ENCODE measurements around the gene NDUFB7.
"Not testable (repeated sequence)": the region's sequence is repeated elsewhere in the genome, so short reads cannot be mapped to it uniquely, and the experiment has no call there.

Gene NDUFB7

DNA sequence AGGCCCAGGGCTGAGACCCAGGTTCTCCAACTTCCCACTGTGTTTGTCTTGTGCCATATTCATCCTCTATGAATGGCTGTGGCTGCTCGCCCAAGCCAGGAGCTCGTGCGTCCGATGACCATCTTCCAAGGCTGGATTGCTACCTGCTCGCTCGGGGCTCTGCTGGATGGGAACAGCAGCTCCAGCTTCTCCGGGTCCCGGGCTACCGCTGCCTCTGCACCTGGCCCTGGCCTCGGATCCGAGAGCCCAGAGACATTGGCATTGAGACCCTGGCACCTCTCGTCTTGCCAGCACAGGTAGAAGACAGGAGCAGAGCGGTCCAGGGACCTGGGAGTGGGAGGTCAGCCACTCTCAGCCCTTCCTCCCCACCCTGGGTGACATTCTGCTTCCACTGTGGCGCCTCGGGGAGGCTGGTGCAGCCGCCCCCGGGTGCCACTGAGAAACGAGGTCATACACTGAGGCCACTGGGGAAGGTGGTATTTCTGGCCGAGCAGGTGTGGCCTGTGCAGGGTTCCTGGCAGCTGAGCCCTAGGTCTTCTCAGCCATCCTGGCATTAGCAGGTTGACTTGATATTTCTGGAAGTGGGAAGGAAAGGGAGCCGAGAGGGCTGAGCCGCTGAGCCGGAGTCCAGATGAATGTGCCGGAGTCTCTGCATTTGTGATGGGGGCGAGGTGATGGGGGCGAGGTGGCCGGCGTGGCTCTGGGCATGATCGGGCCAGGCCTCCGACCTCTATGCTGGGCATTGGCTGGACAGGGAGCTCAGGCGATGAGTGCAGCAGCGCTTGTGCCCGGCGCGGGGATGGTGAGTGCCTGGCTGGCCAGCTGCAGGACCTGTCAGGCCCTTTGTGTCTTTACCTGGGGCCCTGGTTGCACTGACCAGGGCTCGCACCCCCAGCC, 18.6 kb downstream of the NDUFB7 start:
- no peak for DNase-seq

- not testable (repeated sequence) for DNase-seq
Observed at GRCh38 chr19:14552006-14552360, 19.9 kb downstream of the NDUFB7 start.

DNA sequence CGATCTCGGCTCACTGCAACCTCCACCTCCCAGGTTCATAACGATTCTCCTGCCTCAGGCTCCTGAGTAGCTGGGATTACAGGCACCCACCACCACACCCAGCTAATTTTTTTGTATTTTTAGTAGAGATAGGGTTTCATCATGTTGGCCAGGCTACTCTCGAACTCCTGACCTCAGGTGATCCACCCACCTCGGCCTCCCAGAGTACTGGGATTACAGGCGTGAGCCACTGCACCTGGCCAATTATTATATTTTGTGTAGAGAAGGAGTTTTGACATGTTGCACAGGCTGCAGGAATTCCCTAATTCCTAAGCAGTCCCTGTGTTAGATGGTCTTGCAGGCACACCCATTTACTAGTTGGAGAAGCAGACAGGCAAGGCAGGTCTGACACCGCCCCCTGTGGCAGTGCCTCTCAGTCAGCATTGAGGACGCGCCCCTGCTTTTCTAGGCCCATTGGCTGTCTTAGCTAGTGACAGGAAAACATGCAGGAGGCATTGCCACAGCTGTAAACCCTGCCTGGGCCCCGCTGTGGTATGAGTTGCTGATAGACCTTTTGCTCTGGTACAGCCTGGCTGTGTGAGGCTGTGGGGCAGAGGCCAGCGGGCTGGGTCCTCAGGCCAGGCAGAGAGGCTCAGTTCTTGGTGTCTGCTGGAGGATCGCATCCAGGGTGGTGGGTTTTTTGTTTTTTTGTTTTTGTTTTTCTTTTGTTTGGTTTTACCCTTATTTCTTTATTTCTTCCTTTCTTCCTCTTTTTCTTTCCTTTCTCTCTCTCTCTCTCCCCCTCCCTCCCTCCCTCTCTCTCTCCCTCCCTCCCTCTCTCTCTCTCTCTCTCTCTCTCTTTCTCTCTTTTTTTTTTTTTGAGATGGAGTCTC, 20.5 kb downstream of the NDUFB7 start:
- DNase-seq = peak; percentile 67

DNA sequence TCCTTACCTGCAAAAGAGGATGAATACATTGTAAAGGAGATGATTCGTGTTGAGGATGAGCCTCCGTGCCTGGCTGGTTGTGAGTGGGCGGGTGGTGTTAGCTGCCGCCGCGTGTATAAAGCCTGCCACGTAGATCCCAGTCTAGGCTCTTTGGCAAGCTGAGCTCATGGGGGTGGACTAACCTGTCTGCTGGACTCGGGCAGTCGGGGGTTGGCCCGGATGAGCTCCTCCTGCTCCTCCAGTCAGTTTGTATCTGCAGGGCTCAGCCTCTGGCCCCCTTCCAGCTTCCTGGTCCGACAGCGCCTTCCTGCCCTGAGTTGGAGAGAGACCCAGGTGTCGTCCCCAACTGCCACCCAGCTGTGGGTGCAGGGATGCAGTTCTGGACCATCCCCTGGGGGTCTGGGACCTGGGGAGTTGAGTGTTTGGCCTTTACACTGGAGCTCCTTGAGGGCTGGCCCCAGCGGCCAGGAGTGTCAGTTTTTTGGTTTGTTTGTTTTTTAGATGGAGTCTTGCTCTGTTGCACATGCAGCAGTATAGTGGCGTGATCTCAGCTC, 21.6 kb downstream of the NDUFB7 start:
- DNase-seq = no peak

GRCh38 chr19:14545716-14546082, 26.2 kb downstream of the NDUFB7 start:
- no peak for DNase-seq

DNA sequence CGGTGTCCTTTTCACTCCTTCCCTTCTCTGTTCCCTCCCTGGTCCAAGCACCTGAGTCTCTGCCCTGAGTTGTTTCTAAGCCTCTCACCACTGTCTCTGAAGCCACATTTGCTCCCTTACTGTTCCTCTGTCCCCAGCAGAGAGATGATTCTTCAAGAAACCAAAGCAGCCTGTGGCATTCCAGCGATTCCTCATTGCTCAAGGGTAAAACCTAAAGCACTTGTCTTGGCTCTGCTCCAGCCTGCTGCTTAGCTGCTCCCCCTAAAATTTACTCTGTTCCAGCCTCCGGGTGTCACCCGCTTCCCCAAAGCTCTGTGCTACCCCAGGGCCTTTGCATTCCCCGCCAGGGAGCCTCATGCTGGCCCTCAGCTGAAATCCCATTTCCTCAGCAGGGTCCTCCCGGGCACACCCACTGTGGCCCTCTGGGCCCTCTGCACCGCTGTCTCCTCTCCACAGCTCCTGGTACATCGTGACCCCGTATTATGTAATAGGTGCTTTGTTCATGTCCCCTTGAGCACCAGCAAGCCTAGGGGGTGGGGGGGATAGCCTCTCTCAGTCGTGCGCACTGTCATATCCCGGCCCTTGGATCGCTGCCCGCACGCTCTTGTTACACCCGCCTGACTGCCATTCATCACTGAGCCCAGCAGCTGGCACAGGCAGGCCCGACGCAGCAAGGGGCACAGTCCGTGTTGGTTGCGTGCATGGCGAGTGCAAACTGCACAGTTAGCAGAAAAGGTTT, 26.7 kb downstream of the NDUFB7 start:
- no peak for DNase-seq

DNA sequence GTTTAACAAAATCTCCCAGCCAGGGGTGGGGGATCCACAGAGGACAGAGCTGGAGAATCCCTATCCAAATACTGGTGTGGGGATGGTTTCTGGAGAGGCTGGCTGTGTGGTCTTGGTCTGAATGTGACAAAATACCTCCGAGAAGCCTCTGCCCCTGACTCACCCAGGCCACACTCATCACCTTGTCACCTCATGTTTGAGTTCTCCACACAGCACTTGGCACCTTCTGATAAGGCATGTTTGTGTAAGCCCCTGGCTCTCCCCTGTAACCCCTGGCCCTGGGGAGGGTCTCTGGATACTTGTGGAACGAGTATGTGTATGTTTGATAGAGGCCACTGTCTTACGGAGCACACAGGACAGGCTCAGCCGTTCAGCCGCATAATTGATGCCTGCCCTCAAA, 27.8 kb downstream of the NDUFB7 start:
- DNase-seq = no peak

- no peak for DNase-seq
Observed at GRCh38 chr19:14542711-14543328, 29.0 kb downstream of the NDUFB7 start.

GRCh38 chr19:14541979-14542378, 29.9 kb downstream of the NDUFB7 start:
- not testable (repeated sequence) for DNase-seq

- no peak for DNase-seq
Observed at GRCh38 chr19:14540741-14541525, 30.9 kb downstream of the NDUFB7 start.

DNA sequence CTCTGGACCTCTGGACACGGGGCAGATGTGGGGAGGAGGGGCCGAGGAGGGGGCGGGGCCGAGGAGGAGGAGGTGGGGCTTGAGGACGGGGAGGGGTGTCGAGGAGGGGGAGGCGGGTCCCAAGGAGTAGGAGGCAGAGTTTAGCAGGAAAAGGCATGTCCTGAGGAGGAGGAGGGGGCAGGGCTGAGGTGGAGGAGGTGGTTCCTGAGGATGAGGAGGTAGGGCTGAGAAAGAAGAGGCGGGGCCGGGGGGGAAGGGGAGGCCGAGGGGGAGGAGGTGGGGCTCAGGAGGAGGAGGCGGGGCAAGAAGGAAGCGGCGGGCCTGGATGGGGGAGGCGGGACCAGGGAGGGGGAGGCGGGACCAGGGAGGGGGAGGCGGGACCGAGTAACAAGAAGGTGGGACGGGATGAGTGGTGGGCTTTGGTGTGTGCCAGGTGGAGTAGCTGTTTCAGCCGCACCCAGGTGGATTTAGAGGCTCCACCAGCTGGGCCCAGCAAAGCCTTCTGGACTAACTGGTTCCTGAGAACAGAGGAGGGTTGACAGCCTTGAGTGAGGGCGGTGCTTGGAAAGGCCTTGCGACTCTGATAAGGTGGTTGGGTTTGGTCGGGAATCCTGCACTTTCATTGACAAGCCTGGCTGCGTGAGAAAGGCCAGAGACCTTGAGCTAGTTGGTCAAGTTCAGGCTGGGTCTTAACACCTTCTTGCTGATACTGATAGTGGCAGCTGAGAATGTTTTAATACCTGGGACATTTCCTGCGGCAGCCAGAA, 34.8 kb downstream of the NDUFB7 start:
- DNase-seq = peak; percentile 70

- no peak for DNase-seq
Observed at GRCh38 chr19:14533450-14533849, 38.4 kb downstream of the NDUFB7 start.

DNA sequence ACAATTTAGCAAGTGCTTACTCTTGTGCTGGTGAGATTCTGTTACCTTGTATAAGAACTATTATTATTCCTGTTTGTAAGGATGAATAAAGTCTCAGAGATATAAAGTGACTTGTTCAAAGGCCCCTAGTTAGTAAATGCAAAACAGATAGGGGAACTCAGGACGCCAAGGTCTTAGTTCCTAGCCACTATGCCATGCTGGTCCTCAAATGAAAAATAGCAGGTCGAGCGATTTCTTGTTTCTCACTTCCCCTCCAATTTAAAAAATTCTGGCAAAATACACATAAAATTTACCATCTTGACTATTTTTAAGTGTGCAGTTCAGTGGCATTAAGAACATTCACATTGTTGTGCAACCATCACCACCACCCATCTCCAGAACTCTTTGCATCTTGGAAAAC, 41.4 kb downstream of the NDUFB7 start:
- no peak for DNase-seq

DNA sequence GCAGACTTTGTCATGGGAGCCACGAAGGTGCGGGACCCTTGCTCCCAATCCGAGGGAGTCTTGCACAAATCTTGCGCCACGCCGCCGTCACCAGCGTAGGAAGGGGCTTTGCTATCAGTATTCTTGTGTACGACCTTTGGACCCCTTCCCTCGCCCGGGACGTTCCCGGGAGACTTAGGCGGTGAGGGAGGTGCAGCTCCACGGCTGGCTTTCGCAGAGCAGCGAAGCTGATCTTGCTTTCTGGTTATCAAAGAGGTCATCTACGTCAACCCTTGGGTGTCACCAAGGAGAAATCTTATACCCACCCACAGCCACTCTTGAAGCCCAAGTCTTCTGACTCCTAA, 41.9 kb downstream of the NDUFB7 start:
- DNase-seq = no peak

- DNase-seq = peak; percentile 100
Observed at GRCh38 chr19:14529254-14530004, 42.4 kb downstream of the NDUFB7 start, which contains the start of gene TECR. Gene TECR (plus strand): TSS chr19:14529594. CDS start chr19:14529697, 103 bp downstream.

DNA sequence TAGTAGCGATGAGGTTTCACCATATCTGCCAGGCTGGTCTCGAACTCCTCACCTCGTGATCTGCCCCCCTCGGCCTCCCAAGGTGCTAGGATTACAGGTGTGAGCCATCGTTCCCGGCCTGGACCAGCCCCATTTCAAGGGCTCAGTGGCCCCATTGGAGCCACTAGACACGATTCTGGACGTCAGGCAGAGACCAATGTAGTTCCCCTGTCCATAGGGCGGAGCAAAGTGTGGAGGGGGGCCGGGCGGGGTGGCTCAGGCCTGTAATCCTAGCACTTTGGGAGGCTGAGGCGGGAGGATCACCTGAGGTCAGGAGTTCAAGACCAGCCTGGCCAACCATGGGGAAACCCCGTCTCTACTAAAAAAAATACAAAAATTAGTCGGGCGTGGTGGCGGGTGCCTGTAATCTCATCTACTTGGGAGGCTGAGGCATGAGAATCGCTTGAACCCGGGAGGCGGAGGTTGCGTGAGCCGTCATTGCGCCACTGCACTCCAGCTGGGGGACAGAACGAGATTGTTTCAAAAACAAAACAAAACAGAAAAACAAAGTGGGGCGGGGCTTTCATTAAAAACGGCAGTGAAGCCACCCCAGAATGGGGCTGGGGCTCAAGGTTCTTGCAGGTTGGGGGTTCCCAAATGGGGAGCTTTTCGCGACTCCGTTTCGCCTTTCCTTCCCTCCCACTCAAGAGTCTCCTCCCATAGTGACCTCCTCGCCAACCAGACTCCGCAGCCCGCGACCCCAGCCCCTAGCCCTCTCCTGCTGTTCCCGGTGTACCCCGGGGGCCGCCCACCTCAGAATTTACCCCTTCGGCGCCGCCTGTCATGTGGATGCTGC, 43.2 kb downstream of the NDUFB7 start:
- DNase-seq = no peak

DNA sequence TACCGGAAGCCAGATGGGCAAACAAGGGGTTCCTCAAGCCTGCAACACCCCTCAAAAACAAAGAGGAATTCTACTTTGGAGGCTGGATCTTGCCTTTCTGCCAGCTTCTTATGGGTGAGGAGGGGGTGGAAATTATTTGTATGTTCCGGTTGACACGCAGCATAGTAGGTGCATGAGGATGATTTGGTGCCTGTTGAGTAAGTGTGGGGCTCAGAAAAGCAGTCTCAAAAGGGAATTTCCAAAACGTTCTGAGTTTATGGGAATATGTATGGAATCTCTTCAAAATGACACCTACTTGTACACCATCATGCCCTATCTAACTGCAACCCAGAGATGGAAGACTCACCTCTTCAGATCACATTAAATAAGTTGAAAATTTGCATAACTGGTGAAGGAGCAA, 45.4 kb downstream of the NDUFB7 start:
- DNase-seq = no peak

DNA sequence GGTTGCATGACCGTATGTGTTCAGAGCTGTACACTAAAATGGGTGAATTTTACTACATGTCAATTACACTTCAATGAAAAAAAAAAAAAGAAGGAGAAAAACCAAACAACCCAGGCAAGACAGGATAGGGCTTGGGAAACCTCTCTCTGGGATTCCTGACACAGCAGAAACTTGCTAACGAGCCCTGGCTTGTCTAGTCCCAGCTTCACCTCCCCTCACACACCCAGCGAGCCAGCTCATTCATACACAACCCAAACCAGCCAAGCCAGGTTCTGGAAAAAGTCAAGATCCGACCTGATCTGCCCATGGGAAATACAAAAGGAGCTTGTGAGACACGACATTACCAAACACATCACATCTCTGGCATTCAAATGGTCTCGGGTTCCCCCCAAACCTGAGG, 46.1 kb downstream of the NDUFB7 start:
- no peak for DNase-seq

GRCh38 chr19:14520543-14520942, 51.3 kb downstream of the NDUFB7 start:
- no peak for DNase-seq
